Loucy (cell line): ENCODE results near the gene ARHGAP26.

ENCODE experiments used
- H2AFZ ChIP-seq: fragments of 200-600 bp; sonication (generic); 2 replicates; pipeline ENCODE4 v1.6.0; 2016; ENCODE audit warnings: antibody characterized with exemption, mild to moderate bottlenecking, low read length, moderate library complexity
- H3F3A ChIP-seq: fragments of 200-600 bp; 2 replicates; pipeline ENCODE4 v1.6.0; 2016; ENCODE audit warnings: antibody characterized with exemption, low read depth, mild to moderate bottlenecking
- H3K27me3 ChIP-seq: fragments of 200-600 bp; sonication (generic); 2 replicates; pipeline ENCODE4 v1.6.1; 2014; ENCODE audit warnings: low read length, mild to moderate bottlenecking; ENCODE audit not compliant: insufficient read depth, poor library complexity, severe bottlenecking
- H3K36me3 ChIP-seq: fragments of 200-600 bp; sonication (generic); 2 replicates; pipeline ENCODE4 v1.6.1; 2016; ENCODE audit warnings: low read length; ENCODE audit not compliant: insufficient read depth
- H3K4me1 ChIP-seq: fragments of 200-600 bp; sonication (generic); 2 replicates; pipeline ENCODE4 v1.5.1; 2014; ENCODE audit warnings: low read length, mild to moderate bottlenecking; ENCODE audit not compliant: insufficient read depth, poor library complexity, severe bottlenecking
- H3K4me2 ChIP-seq: fragments of 200-600 bp; sonication (generic); 2 replicates; pipeline ENCODE4 v1.6.0; 2014; ENCODE audit warnings: antibody characterized with exemption, low read length, low read depth, mild to moderate bottlenecking; ENCODE audit not compliant: poor library complexity, severe bottlenecking
- H3K4me3 ChIP-seq: fragments of 200-600 bp; sonication (generic); 2 replicates; pipeline ENCODE4 v1.5.1; 2014; ENCODE audit warnings: low read length, mild to moderate bottlenecking, mixed read lengths; ENCODE audit not compliant: poor library complexity, severe bottlenecking
- H3K79me2 ChIP-seq: fragments of 200-600 bp; sonication (generic); 2 replicates; pipeline ENCODE4 v1.6.1; 2014; ENCODE audit warnings: low read length; ENCODE audit not compliant: insufficient read depth
- H3K9ac ChIP-seq: fragments of 200-600 bp; sonication (generic); 2 replicates; pipeline ENCODE4 v1.6.0; 2014; ENCODE audit warnings: mild to moderate bottlenecking, low read depth, low read length, moderate library complexity; ENCODE audit not compliant: poor library complexity, severe bottlenecking
- H3K9me2 ChIP-seq: fragments of 200-600 bp; sonication (generic); replicated peaks from 2 replicates; pipeline ENCODE4 v1.6.1; 2016; ENCODE audit warnings: low read depth, low read length, mixed read lengths
- H3K9me3 ChIP-seq: fragments of 200-600 bp; sonication (generic); 2 replicates; pipeline ENCODE4 v1.6.1; 2014; ENCODE audit warnings: mild to moderate bottlenecking, antibody characterized with exemption, low read length, low read depth; ENCODE audit not compliant: insufficient read depth
- H4K20me1 ChIP-seq: fragments of 200-600 bp; sonication (generic); 2 replicates; pipeline ENCODE4 v1.6.0; 2014; ENCODE audit warnings: antibody characterized with exemption, low read length, mild to moderate bottlenecking; ENCODE audit not compliant: insufficient read depth, poor library complexity, severe bottlenecking
- EZH2phosphoT487 ChIP-seq: fragments of 200-600 bp; IDR thresholded peaks from 2 replicates; pipeline ENCODE4 v1.6.1; 2018; ENCODE audit warnings: antibody characterized with exemption, mild to moderate bottlenecking, moderate library complexity, borderline replicate concordance
- TF ChIP-seq, protein P1 (sequence below): fragments of 200-600 bp; sonication (generic); conservative IDR thresholded peaks from 2 replicates; pipeline ENCODE4 v1.5.1; 2014; ENCODE audit warnings: mild to moderate bottlenecking, antibody characterized with exemption, low read length

The ARHGAP26 gene

DNA sequence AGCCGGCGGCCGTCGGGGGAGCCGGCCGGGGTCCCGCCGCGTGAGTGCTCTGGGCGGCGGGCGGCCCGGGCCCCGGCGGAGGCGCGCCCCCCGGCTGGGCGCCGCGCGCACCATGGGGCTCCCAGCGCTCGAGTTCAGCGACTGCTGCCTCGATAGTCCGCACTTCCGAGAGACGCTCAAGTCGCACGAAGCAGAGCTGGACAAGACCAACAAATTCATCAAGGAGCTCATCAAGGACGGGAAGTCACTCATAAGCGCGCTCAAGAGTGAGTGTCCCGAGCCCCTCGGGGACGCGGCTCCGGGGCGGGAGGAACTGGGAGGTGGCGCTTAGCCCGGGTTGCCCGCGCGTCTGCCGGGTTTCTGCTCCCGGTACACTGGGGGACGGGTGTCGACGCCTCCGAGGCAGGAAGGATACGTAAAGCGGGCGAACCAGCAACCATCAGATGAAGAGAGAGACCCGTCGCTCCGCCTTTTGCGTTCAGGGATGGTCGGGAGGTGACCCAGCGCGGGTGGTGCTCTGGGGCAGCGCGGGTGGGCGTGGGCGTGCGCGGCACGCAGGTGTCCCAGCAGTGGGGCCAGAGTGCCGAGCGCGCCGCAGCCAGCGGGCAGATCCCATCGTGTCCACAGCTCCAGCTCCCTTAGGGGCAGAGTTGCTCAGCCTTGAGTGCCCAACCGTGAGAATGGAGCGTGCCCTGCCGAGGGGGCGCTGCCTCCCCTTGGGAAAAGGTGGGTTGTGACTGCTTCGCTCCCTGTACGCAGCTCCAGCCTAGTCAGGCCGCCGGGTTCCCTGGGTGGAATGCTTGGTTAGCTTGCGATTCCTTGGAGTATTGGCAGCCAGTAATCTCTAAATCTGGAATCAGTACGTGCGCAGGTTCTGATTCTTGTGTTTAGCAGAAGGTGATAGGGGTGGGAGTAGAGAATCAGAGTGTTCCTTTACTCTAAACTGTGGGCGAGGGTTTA lies 753 bp downstream of the ARHGAP26 start:
- Histone ChIP-seq H3K79me2 (peaks cover 44% of the 10 kb centered on the region), H3K4me1 (peaks cover 43% of the 10 kb centered on the region), H3K9ac (peak overlapping the region; percentile 66), H3K4me2 (peak overlapping the region; percentile 92), H3K36me3 (no peaks in the 10 kb centered on the region), H4K20me1 (peaks cover 30% of the 10 kb centered on the region), H3K9me3 (no peaks in the 10 kb centered on the region), H2AFZ (peak overlapping the region; percentile 49), H3K4me3 (peak overlapping the region; percentile 87), H3F3A (no peaks in the 10 kb centered on the region), H3K9me2 (no peaks in the 10 kb centered on the region), H3K27me3 (no peaks in the 10 kb centered on the region)
- TF ChIP-seq, protein P1, sequence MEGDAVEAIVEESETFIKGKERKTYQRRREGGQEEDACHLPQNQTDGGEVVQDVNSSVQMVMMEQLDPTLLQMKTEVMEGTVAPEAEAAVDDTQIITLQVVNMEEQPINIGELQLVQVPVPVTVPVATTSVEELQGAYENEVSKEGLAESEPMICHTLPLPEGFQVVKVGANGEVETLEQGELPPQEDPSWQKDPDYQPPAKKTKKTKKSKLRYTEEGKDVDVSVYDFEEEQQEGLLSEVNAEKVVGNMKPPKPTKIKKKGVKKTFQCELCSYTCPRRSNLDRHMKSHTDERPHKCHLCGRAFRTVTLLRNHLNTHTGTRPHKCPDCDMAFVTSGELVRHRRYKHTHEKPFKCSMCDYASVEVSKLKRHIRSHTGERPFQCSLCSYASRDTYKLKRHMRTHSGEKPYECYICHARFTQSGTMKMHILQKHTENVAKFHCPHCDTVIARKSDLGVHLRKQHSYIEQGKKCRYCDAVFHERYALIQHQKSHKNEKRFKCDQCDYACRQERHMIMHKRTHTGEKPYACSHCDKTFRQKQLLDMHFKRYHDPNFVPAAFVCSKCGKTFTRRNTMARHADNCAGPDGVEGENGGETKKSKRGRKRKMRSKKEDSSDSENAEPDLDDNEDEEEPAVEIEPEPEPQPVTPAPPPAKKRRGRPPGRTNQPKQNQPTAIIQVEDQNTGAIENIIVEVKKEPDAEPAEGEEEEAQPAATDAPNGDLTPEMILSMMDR: peak; percentile 38
- no peak for TF ChIP-seq EZH2phosphoT487

DNA sequence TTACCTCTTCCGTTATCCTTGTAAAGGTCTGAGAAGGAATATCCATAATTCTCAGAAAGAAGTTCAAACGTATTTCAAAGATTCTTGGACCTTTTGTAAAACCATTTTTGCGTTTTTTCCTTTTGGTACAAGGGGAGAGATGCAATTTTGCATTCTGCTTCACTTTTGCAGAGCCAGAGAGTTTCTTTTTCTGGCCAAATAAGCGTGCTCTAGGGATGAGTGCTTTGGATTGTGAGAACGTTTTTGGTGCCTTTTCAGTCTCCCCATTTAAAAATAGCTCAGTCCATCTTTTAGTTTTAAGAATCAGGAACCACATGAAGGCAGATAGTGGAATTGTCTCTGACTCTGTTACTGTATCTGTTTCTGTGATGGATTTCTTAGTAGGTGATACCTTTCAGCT lies 1.5 kb downstream of the ARHGAP26 start:
- peak overlapping the region; percentile 92 for H3K4me2 ChIP-seq
- peaks cover 30% of the 10 kb centered on the region for H4K20me1 ChIP-seq
- TF ChIP-seq, protein P1: no peak
- no peak for TF ChIP-seq EZH2phosphoT487

DNA sequence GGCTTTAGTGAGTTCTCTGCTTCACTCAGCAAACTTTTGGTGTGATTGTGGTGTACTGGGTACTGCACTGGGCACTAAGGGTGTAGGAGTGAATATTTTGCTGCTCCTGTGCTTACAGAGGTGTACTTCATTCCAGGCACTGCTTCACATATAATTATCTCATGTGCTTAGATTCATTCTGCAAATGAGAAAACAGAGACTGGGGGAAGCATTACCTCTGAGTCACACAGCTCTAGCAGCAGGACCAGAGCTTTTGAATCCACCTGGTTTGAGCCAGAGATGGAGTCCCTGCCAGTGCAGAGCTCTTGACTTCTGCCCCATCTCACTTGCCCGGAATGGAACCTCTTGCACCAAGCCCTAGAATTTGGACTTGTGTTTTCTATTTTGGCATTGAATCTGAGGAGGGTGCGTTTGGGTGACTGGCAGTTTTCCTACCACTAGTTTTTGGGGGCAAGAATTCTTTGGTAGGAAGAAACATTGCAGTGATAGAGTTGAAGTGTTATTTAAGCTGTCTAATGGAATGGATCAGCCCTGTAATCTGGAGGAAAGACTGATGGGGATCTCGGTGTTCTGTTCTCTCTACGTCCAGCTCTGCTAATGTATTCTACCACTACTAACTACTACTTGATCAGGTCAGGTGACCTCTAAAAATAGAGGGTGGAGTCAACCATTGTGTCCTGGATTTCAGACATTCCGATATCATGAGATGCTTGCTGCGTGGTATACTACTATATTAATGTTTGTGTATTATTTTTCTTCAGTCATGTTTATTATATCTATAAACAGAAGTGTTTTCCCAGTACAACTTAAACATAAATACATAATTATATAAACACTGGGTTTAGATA lies 2.5 kb downstream of the ARHGAP26 start:
- Histone ChIP-seq H3K4me1 (peaks cover 43% of the 10 kb centered on the region), H3K36me3 (no peaks in the 10 kb centered on the region), H3K4me2 (peak overlapping the region; percentile 92)

More for the DNA sequence above, 1.5 kb downstream of the ARHGAP26 start:
- Histone ChIP-seq H3K9me2 (no peaks in the 10 kb centered on the region), H3K79me2 (peaks cover 49% of the 10 kb centered on the region), H3K27me3 (no peaks in the 10 kb centered on the region), H3K4me3 (peak overlapping the region; percentile 87), H3K9me3 (no peaks in the 10 kb centered on the region), H3F3A (no peaks in the 10 kb centered on the region), H2AFZ (no peak overlapping the region), H3K9ac (peak overlapping the region; percentile 66), H3K4me1 (peaks cover 43% of the 10 kb centered on the region), H3K36me3 (no peaks in the 10 kb centered on the region)

More for the DNA sequence above, 2.5 kb downstream of the ARHGAP26 start:
- Histone ChIP-seq H2AFZ (no peak overlapping the region), H3F3A (no peaks in the 10 kb centered on the region), H3K9ac (peak overlapping the region; percentile 66), H3K27me3 (no peaks in the 10 kb centered on the region), H3K9me2 (no peaks in the 10 kb centered on the region), H3K4me3 (peak overlapping the region; percentile 87), H3K9me3 (no peaks in the 10 kb centered on the region), H3K79me2 (peaks cover 59% of the 10 kb centered on the region), H4K20me1 (peaks cover 30% of the 10 kb centered on the region)
- TF ChIP-seq, protein P1: no peak
- no peak for TF ChIP-seq EZH2phosphoT487
